Activated T-helper 1 cell treated with Interleukin-2 at 50 U/mL for 16 hours (primary cell): ENCODE results near the gene OR9A4.

Experiments used
- DNase-seq: peaks from one replicate; pipeline ENCODE4 v3.0.0-alpha.2; 2020; ENCODE audit warnings: low read depth

The OR9A4 gene

GRCh38 chr7:141946796-141947195 lies 30.6 kb downstream of the OR9A4 start, which contains the start of gene CLEC5A:
CLEC5A (minus strand) TSS chr7:141946974; CDS start chr7:141946292, 682 bp downstream.
- no peak for DNase-seq

DNA sequence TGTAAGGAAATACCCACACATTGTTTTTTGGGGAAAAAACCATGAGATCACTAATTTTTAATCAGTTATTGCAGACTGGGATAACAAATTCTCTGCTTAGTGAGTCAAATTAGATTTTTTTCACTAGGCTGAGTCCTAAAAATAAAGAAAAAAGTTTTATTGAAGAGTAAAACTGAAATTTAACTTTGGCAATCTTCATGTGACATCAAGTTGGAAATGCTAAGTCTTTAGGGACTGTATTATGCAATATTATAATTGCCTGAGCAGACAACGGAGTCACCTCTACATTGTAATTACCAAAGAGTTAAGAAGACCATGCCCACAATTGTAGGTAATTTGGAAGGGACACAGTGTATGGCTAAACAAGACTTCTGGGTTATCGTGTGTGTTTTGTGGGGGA lies 32.8 kb downstream of the OR9A4 start:
- no peak for DNase-seq

DNA sequence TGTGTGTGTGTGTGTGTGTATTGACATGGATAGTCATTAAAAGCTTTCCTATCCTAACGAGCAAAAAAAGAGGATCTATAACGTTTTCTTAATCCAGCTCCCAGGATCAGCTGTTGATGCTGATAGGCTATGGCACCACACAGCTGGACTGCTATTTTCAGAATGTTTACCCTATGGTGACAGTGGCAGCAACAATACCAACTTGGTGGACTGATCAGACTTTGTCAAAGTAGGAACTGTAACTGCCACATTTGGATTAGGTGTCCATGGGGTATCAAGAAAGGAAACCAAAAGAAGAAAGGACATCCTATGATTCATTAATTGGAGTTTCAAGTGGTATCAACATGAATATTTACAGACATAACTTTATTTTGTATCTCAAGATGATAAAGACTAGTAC lies 33.3 kb downstream of the OR9A4 start:
- no peak for DNase-seq

GRCh38 chr7:141949911-141950310 lies 33.7 kb downstream of the OR9A4 start:
- no peak for DNase-seq

DNA sequence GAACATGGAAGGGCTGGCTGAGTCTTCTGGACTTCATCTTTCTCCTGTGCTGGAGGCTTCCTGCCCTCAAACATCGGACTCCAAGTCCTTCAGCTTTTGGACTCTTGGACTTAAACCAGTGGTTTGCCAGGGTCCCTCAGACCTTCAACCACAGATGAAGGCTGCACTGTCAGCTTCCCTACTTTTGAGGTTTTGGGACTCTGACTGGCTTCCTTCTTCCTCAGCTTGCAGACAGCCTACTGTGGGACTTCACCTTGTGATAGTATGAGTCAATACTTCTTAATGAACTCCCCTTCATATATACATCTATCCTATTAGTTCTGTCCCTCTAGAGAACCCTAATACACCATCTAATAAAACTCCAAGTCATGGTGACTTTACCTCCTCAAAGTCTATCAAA lies 34.6 kb downstream of the OR9A4 start:
- DNase-seq, result no peak

- no peak for DNase-seq
Observed at GRCh38 chr7:141952461-141952860, 36.3 kb downstream of the OR9A4 start.

DNA sequence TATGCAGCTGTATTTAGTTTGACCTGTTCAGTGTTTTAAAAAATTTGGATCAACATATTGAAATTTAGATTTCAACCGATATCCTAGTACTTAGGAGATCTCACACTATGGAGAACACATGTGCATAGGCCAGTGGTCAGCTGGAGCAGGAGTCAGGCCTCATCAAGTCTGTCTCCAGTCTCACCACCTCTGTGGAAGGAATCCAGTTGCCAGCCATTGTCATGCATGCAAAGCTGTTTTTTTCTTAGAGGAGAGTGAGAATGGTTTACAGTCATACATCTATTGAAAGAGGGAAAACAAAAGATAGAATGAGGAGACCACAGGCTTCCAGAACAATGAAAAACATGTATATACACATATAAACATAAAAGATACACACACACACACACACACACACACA lies 38.1 kb downstream of the OR9A4 start:
- DNase-seq, result no peak

GRCh38 chr7:141956084-141956483 lies 39.9 kb downstream of the OR9A4 start:
- no peak for DNase-seq

- no peak for DNase-seq
Observed at GRCh38 chr7:141960687-141961422, 44.7 kb downstream of the OR9A4 start.
